HepG2 (cell line): Measurements from ENCODE around the gene PFN1. TPM values are rescaled to one million over a fixed set of nuclear protein-coding genes. Genes with fewer than 3 reads are reported as not detected.

Experiments used
- AHR ChIP-seq: IDR thresholded peaks from 2 replicates; pipeline ENCODE4 v1.6.1; 2018; ENCODE audit warnings: missing genetic modification reagents, missing compliant biosample characterization
- BCL6 ChIP-seq: IDR thresholded peaks from 2 replicates; pipeline ENCODE4 v1.6.1; 2016; ENCODE audit warnings: missing genetic modification reagents, missing compliant biosample characterization
- BORCS8-MEF2B ChIP-seq: sonication (generic); formaldehyde crosslinking; IDR thresholded peaks from 2 replicates; pipeline ENCODE4 v1.8.0; 2022; ENCODE audit warnings: mild to moderate bottlenecking, missing genetic modification reagents
- CREM ChIP-seq, 2 experiments: sonication (generic) in 1 of 2; formaldehyde crosslinking in 1 of 2; IDR thresholded peaks; 2 replicates each; pipeline versions ENCODE4 v1.4.0 to v1.6.1; 2016 to 2020; ENCODE audit warnings: antibody characterized with exemption in 1 of 2, mild to moderate bottlenecking in 1 of 2, missing genetic modification reagents in 1 of 2
- GABPA ChIP-seq, 2 experiments: IDR thresholded peaks; 2 replicates each; pipeline ENCODE4 v1.6.1; 2011 to 2016; ENCODE audit warnings: low read depth in 2 of 2, low read length in 1 of 2, missing biosample characterization in 1 of 2, missing genetic modification characterization in 1 of 2
- HCFC1 ChIP-seq: fragments of 150-350 bp; IDR thresholded peaks from 2 replicates; pipeline ENCODE4 v1.6.1; 2014; ENCODE audit warnings: low read depth, low read length
- HOXA3 ChIP-seq: sonication (generic); formaldehyde crosslinking; IDR thresholded peaks from 2 replicates; pipeline ENCODE4 v1.5.0; 2020; ENCODE audit warnings: missing genetic modification reagents
- ISX ChIP-seq: sonication (generic); formaldehyde crosslinking; conservative IDR thresholded peaks from 2 replicates; pipeline ENCODE4 v1.5.0; 2020; ENCODE audit warnings: missing genetic modification reagents
- NFKBIZ ChIP-seq: IDR thresholded peaks from 2 replicates; pipeline ENCODE4 v1.6.1; 2018; ENCODE audit warnings: missing genetic modification reagents, missing compliant biosample characterization
- PRMT3 ChIP-seq: sonication (generic); formaldehyde crosslinking; IDR thresholded peaks from 2 replicates; pipeline ENCODE4 v1.8.1; 2022; ENCODE audit warnings: low read depth, mild to moderate bottlenecking, moderate library complexity, missing genetic modification reagents, borderline replicate concordance
- SAP130 ChIP-seq: IDR thresholded peaks from 2 replicates; pipeline ENCODE4 v1.6.1; 2016; ENCODE audit warnings: low read depth
- TOE1 ChIP-seq: sonication (generic); formaldehyde crosslinking; IDR thresholded peaks from 2 replicates; pipeline ENCODE4 v1.4.0; 2020; ENCODE audit warnings: mild to moderate bottlenecking, missing genetic modification reagents
- ZBTB3 ChIP-seq: sonication (generic); formaldehyde crosslinking; IDR thresholded peaks from 2 replicates; pipeline ENCODE4 v1.4.0; 2020; ENCODE audit warnings: low read depth, mild to moderate bottlenecking, moderate library complexity, missing genetic modification reagents, borderline replicate concordance
- ZFP1 ChIP-seq: IDR thresholded peaks from 2 replicates; pipeline ENCODE4 v1.6.1; 2016
- ZNF17 ChIP-seq: sonication (generic); formaldehyde crosslinking; IDR thresholded peaks from 2 replicates; pipeline ENCODE4 v1.5.0; 2020; ENCODE audit warnings: mild to moderate bottlenecking, missing genetic modification reagents
- ZNF207 ChIP-seq: fragments of 450-650 bp; IDR thresholded peaks from 2 replicates; pipeline ENCODE4 v1.6.1; 2016; ENCODE audit warnings: antibody characterized with exemption, borderline replicate concordance
- ZNF282 ChIP-seq: fragments of 450-650 bp; IDR thresholded peaks from 2 replicates; pipeline ENCODE4 v1.6.1; 2018; ENCODE audit not compliant: partially characterized antibody
- ZNF329 ChIP-seq: sonication (generic); formaldehyde crosslinking; IDR thresholded peaks from 2 replicates; pipeline ENCODE4 v1.9.0; 2021; ENCODE audit warnings: low read depth, mild to moderate bottlenecking, missing genetic modification reagents
- ZNF34 ChIP-seq: sonication (generic); formaldehyde crosslinking; IDR thresholded peaks from 2 replicates; pipeline ENCODE4 v1.4.0; 2020; ENCODE audit warnings: mild to moderate bottlenecking, missing genetic modification reagents, borderline replicate concordance
- polyA plus RNA-seq, 8 experiments: library from polyadenylated mRNA; depleted of rRNA in 3 of 8; stranded (reverse) in 7 of 8; unstranded in 1 of 8; fragments of >200 nt; fragmentation: Illumina TruSeq in 4 of 8; extraction: Trizol in 4 of 8; gene quantifications; 2 replicates each; pipeline versions ENCODE4 v1.2.1 to v1.2.3, GENCODE V29; 2011 to 2016; ENCODE audit warnings: low read depth in 4 of 8, missing spikeins in 1 of 8, mixed read lengths in 1 of 8; ENCODE audit not compliant: insufficient read depth in 1 of 8
- total RNA-seq, 5 experiments: library from RNA; depleted of rRNA; stranded (reverse); fragments of >200 nt; fragmentation: Illumina TruSeq; extraction: Trizol; gene quantifications; 2 replicates each; pipeline ENCODE4 v1.2.3, GENCODE V29; 2016; ENCODE audit warnings: low read depth in 1 of 5
- TF ChIP-seq, protein P1 (sequence below): sonication (generic); formaldehyde crosslinking; IDR thresholded peaks from 2 replicates; pipeline ENCODE4 v1.4.0; 2020; ENCODE audit warnings: missing genetic modification reagents, borderline replicate concordance
- TF ChIP-seq, protein P2 (sequence below): sonication (generic); formaldehyde crosslinking; IDR thresholded peaks from 2 replicates; pipeline ENCODE4 v1.5.0; 2020; ENCODE audit warnings: mild to moderate bottlenecking, missing genetic modification reagents
- TF ChIP-seq, protein P3 (sequence below): sonication (generic); formaldehyde crosslinking; conservative IDR thresholded peaks from 2 replicates; pipeline ENCODE4 v1.4.0; 2020; ENCODE audit warnings: missing genetic modification reagents
- TF ChIP-seq, protein P4 (sequence below): sonication (generic); formaldehyde crosslinking; IDR thresholded peaks from 2 replicates; pipeline ENCODE4 v1.8.0; 2022; ENCODE audit warnings: missing genetic modification reagents, mild to moderate bottlenecking, moderate library complexity, borderline replicate concordance

PFN1 gene
- total and polyA plus RNA-seq, 2 of the 13 experiments (the other 11 are each of a cell fraction or from before 2014, with no cell fraction given) = 494 to 613 TPM

DNA sequence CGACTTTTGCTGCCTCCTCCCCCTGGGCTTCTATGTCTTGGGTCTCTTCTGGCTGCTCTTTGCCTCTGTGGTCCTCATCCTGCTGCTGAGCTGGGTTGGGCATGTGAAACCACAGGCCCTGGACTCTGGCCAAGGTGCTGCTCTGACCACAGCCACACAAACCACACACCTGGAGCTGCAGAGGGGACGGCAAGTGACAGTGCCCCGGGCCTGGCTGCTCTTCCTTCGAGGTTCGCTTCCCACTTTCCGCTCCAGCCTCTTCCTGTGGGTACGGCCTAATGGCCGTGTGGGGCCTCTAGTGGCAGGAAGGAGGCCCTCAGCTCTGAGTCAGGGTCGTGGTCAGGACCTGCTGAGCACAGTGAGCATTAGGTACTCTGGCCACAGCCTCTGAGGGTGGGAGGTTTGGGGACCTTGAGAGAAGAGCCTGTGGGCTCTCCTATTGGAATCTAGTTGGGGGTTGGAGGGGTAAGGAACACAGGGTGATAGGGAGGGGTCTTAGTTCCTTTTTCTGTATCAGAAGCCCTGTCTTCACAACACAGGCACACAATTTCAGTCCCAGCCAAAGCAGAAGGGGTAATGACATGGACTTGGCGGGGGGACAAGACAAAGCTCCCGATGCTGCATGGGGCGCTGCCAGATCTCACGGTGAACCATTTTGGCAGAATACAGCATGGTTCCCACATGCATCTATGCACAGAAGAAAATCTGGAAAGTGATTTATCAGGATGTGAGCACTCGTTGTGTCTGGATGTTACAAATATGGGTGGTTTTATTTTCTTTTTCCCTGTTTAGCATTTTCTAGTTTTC is 14.0 kb downstream of the PFN1 start (continued):
- TF ChIP-seq SAP130 (CRISPR knock-in tag) = peak; percentile 51
- TF ChIP-seq CREM (IDR thresholded peaks at IDR 0.05) = no peak
- TF ChIP-seq CREM (CRISPR knock-in tag; IDR thresholded peaks at IDR 0.05) = no peak
- TF ChIP-seq AHR = no peak
- no peak for TF ChIP-seq ZNF329 (CRISPR knock-in tag)
- TF ChIP-seq, protein P1, sequence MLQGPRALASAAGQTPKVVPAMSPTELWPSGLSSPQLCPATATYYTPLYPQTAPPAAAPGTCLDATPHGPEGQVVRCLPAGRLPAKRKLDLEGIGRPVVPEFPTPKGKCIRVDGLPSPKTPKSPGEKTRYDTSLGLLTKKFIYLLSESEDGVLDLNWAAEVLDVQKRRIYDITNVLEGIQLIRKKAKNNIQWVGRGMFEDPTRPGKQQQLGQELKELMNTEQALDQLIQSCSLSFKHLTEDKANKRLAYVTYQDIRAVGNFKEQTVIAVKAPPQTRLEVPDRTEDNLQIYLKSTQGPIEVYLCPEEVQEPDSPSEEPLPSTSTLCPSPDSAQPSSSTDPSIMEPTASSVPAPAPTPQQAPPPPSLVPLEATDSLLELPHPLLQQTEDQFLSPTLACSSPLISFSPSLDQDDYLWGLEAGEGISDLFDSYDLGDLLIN = no peak
- TF ChIP-seq, protein P2, sequence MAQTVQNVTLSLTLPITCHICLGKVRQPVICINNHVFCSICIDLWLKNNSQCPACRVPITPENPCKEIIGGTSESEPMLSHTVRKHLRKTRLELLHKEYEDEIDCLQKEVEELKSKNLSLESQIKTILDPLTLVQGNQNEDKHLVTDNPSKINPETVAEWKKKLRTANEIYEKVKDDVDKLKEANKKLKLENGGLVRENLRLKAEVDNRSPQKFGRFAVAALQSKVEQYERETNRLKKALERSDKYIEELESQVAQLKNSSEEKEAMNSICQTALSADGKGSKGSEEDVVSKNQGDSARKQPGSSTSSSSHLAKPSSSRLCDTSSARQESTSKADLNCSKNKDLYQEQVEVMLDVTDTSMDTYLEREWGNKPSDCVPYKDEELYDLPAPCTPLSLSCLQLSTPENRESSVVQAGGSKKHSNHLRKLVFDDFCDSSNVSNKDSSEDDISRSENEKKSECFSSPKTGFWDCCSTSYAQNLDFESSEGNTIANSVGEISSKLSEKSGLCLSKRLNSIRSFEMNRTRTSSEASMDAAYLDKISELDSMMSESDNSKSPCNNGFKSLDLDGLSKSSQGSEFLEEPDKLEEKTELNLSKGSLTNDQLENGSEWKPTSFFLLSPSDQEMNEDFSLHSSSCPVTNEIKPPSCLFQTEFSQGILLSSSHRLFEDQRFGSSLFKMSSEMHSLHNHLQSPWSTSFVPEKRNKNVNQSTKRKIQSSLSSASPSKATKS (CRISPR knock-in tag) = no peak
- TF ChIP-seq ZNF34 (CRISPR knock-in tag) = no peak
- no peak for TF ChIP-seq PRMT3 (CRISPR knock-in tag)
- peak; percentile 57; the same call in 1 of the 2 replicates for TF ChIP-seq BORCS8-MEF2B
- no peak for TF ChIP-seq ZNF17 (CRISPR knock-in tag)
- TF ChIP-seq, protein P3, sequence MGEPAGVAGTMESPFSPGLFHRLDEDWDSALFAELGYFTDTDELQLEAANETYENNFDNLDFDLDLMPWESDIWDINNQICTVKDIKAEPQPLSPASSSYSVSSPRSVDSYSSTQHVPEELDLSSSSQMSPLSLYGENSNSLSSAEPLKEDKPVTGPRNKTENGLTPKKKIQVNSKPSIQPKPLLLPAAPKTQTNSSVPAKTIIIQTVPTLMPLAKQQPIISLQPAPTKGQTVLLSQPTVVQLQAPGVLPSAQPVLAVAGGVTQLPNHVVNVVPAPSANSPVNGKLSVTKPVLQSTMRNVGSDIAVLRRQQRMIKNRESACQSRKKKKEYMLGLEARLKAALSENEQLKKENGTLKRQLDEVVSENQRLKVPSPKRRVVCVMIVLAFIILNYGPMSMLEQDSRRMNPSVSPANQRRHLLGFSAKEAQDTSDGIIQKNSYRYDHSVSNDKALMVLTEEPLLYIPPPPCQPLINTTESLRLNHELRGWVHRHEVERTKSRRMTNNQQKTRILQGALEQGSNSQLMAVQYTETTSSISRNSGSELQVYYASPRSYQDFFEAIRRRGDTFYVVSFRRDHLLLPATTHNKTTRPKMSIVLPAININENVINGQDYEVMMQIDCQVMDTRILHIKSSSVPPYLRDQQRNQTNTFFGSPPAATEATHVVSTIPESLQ (CRISPR knock-in tag) = no peak
- TF ChIP-seq HOXA3 (CRISPR knock-in tag) = peak; percentile 49; the same call in 1 of the 2 replicates
- no peak for TF ChIP-seq ZNF282
- TF ChIP-seq ZBTB3 = no peak
- no peak for TF ChIP-seq GABPA (IDR thresholded peaks at IDR 0.05; ENCODE audit: low read depth, low read length)
- peak; percentile 41; the same call in 1 of the 2 replicates for TF ChIP-seq GABPA (CRISPR knock-in tag; IDR thresholded peaks at IDR 0.05; ENCODE audit: low read depth)
- TF ChIP-seq ZFP1 (CRISPR knock-in tag) = no peak
- no peak for TF ChIP-seq ISX
- no peak for TF ChIP-seq TOE1 (CRISPR knock-in tag)
- no peak for TF ChIP-seq HCFC1
- no peak for TF ChIP-seq ZNF207
- TF ChIP-seq, protein P4, sequence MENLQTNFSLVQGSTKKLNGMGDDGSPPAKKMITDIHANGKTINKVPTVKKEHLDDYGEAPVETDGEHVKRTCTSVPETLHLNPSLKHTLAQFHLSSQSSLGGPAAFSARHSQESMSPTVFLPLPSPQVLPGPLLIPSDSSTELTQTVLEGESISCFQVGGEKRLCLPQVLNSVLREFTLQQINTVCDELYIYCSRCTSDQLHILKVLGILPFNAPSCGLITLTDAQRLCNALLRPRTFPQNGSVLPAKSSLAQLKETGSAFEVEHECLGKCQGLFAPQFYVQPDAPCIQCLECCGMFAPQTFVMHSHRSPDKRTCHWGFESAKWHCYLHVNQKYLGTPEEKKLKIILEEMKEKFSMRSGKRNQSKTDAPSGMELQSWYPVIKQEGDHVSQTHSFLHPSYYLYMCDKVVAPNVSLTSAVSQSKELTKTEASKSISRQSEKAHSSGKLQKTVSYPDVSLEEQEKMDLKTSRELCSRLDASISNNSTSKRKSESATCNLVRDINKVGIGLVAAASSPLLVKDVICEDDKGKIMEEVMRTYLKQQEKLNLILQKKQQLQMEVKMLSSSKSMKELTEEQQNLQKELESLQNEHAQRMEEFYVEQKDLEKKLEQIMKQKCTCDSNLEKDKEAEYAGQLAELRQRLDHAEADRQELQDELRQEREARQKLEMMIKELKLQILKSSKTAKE (CRISPR knock-in tag) = no peak
- no peak for TF ChIP-seq NFKBIZ
- TF ChIP-seq BCL6 (CRISPR knock-in tag) = no peak
